IgD-negative memory B cell (primary cell): ENCODE results near the gene RAPGEFL1. TPM values are rescaled to one million over a fixed set of nuclear protein-coding genes. Genes with fewer than 3 reads are reported as not detected.

Experiments
- polyA plus RNA-seq: library from polyadenylated mRNA; unstranded; fragments of 300-500 nt; fragmentation: Illumina TruSeq; gene quantifications from one replicate; pipeline ENCODE4 v1.2.3, GENCODE V29; 2021

Gene RAPGEFL1
- polyA plus RNA-seq, 1 donor from 2014 or later, result 0.69 TPM

Other genes with a start within 250 kb of the RAPGEFL1 start
- 182 TPM for gene ORMDL3, start 249.9 kb upstream of the RAPGEFL1 start, polyA plus RNA-seq
- not detected for gene LRRC3C, start 249.7 kb upstream of the RAPGEFL1 start, polyA plus RNA-seq
- gene GSDMA, start 214.5 kb upstream of the RAPGEFL1 start, polyA plus RNA-seq, result 0.19 TPM
- gene PSMD3, start 196.7 kb upstream of the RAPGEFL1 start, polyA plus RNA-seq, result 49.7 TPM
- gene CSF3, start 162.0 kb upstream of the RAPGEFL1 start, polyA plus RNA-seq, result not detected
- gene MED24, start 123.1 kb upstream of the RAPGEFL1 start, polyA plus RNA-seq, result 51.9 TPM
- gene THRA, start 114.5 kb upstream of the RAPGEFL1 start, polyA plus RNA-seq, result 4.6 TPM
- gene NR1D1, start 76.9 kb upstream of the RAPGEFL1 start, polyA plus RNA-seq, result 3.6 TPM
- 10.1 TPM for gene MSL1, start 55.5 kb upstream of the RAPGEFL1 start, polyA plus RNA-seq
- 49.9 TPM for gene CASC3, start 36.9 kb upstream of the RAPGEFL1 start, polyA plus RNA-seq
- 11.4 TPM for gene WIPF2, start 41.8 kb downstream of the RAPGEFL1 start, polyA plus RNA-seq
- 0.93 TPM for gene CDC6, start 110.4 kb downstream of the RAPGEFL1 start, polyA plus RNA-seq
- gene RARA, start 131.7 kb downstream of the RAPGEFL1 start, polyA plus RNA-seq, result 13.7 TPM
- not detected for gene GJD3, start 187.3 kb downstream of the RAPGEFL1 start, polyA plus RNA-seq
- gene TOP2A, start 240.4 kb downstream of the RAPGEFL1 start, polyA plus RNA-seq, result not detected